ENCODE measurements around the gene SOCS6.

DNA sequence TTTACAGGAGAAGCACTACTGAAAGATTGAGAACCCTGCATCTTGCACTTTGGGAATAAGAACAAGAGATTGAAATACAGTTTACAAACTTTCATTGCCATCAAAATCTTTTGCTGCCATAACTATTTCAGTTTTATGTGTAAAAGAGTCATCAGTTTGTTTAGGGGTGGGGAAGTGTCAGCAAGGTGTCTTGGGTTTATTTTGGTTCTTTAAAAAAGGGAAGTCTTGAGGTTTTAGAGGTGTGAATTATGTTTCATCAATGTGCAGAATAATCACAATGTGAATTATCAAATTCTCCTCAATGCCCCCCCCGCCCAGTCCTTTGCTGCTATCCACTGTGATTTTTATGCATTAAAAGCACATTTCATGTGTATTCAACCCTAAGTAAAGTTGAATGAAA lies 37.4 kb downstream of the SOCS6 start:
- no peak for TF ChIP-seq TCF7L2 (IDR thresholded peaks at IDR 0.05; ENCODE audit: borderline replicate concordance, extremely low read depth, insufficient read depth, insufficient read length)
- TF ChIP-seq YY1 (IDR thresholded peaks at IDR 0.05; ENCODE audit: extremely low read depth, insufficient replicate concordance, low read depth, low read length), result no peak
- no peak for TF ChIP-seq POLR2A (IDR thresholded peaks at IDR 0.05; ENCODE audit: borderline replicate concordance, extremely low read depth, insufficient read depth, insufficient read length)
- no peak for TF ChIP-seq CTCF (IDR thresholded peaks at IDR 0.05 in 2 of 3, conservative IDR thresholded peaks at IDR 0.05 in 1 of 3; ENCODE audit: borderline replicate concordance in 1 of 3, insufficient read depth in 1 of 3, low read depth in 2 of 3, low read length in 2 of 3)
- no peak for TF ChIP-seq EZH2phosphoT487 (IDR thresholded peaks at IDR 0.05; ENCODE audit: borderline replicate concordance)
- TF ChIP-seq JUND (IDR thresholded peaks at IDR 0.05), result no peak
- no peak for TF ChIP-seq POLR2AphosphoS5 (IDR thresholded peaks at IDR 0.05; ENCODE audit: low read depth, low read length)
- no peak for TF ChIP-seq ZNF274 (IDR thresholded peaks at IDR 0.05; ENCODE audit: low read depth, low read length)
- TF ChIP-seq ELF1 (IDR thresholded peaks at IDR 0.05; ENCODE audit: borderline replicate concordance, low read depth), result no peak
- no peak for TF ChIP-seq EGR1 (IDR thresholded peaks at IDR 0.05; ENCODE audit: low read depth)

Data from HCT116 (cell line).